Natural killer cell treated with Interleukin-12 subunit alpha and Interleukin-12 subunit beta and Interleukin-15 and Interleukin-18, amount 100 ng/mL, for 72 hours (primary cell): ENCODE measurements around the gene ARHGAP18. TPM values are rescaled to one million over a fixed set of nuclear protein-coding genes. Genes with fewer than 3 reads are reported as not detected.

Source experiments
- total RNA-seq, 2 donors: library from RNA; stranded (reverse); gene quantifications; one replicate each; pipeline ENCODE4 v1.2.3, GENCODE V29; 2022

ARHGAP18 gene
- total RNA-seq, 2 donors from 2014 or later = 10.4 to 14.3 TPM

Other genes starting within 250 kb of the ARHGAP18 start
- gene TMEM244, start 151.1 kb upstream of the ARHGAP18 start, total RNA-seq = not detected